GM12892 (cell line): Measurements from ENCODE around the gene TMSB4X.

Source experiments
- POLR2A ChIP-seq: IDR thresholded peaks from 2 replicates; pipeline ENCODE4 v1.6.1; 2011; ENCODE audit warnings: low read depth, low read length, control low read depth
- POLR2AphosphoS5 ChIP-seq: IDR thresholded peaks from 2 replicates; pipeline ENCODE4 v1.6.1; 2011; ENCODE audit warnings: low read depth, low read length, control low read depth
- TAF1 ChIP-seq: IDR thresholded peaks from 2 replicates; pipeline ENCODE4 v1.6.1; 2011; ENCODE audit warnings: low read depth, mild to moderate bottlenecking, control low read depth, low read length, borderline replicate concordance

GRCh38 chrX:12947545-12948235 lies 27.2 kb upstream of the TMSB4X start:
- TF ChIP-seq POLR2A (no peak), POLR2AphosphoS5 (no peak), TAF1 (0 out of 2 replicates have a peak, but pooled peaks have one; percentile 2)
